ENCODE measurements around the gene PADI3.

Gene PADI3

DNA sequence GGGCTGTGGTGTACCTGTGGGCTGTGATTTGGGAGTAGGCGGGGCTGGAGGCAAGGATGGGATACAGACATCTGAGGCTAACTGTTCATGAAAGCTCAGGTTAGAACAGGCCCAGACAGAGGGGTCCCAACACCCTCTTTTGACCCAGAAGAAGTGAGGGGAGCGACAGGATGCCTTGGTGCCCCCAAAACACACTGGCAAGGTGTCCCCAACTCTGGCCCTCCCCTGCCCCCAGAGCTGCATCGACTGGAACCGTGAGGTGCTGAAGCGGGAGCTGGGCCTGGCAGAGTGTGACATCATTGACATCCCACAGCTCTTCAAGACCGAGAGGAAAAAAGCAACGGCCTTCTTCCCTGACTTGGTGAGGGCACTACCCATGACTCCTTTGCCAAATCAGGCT lies 31.5 kb downstream of the PADI3 start:
- H3K9ac ChIP-seq (ENCODE audit: low read depth in 1 of 2, low read length in 2 of 2): no peak overlapping the region
- H3K4me3 ChIP-seq (ENCODE audit: low read length in 2 of 2): no peak overlapping the region
- peaks cover 2 to 4% of the 10 kb centered on the region in 2 donors for H3K27me3 ChIP-seq (ENCODE audit: control insufficient read depth in 2 of 2, insufficient read depth in 2 of 2, low read length in 2 of 2)
- H3K27ac ChIP-seq (ENCODE audit: low read depth in 2 of 2, low read length in 2 of 2): no peak overlapping the region
- no peaks in the 10 kb centered on the region for H3K4me1 ChIP-seq (ENCODE audit: control insufficient read depth in 2 of 2, insufficient read depth in 2 of 2, low read length in 2 of 2)
- H3K36me3 ChIP-seq (ENCODE audit: control insufficient read depth in 2 of 2, insufficient read depth in 2 of 2, low read length in 2 of 2): no peaks in the 10 kb centered on the region
- H3K9me3 ChIP-seq (ENCODE audit: control insufficient read depth in 2 of 2, low read length in 2 of 2): no peaks in the 10 kb centered on the region

DNA sequence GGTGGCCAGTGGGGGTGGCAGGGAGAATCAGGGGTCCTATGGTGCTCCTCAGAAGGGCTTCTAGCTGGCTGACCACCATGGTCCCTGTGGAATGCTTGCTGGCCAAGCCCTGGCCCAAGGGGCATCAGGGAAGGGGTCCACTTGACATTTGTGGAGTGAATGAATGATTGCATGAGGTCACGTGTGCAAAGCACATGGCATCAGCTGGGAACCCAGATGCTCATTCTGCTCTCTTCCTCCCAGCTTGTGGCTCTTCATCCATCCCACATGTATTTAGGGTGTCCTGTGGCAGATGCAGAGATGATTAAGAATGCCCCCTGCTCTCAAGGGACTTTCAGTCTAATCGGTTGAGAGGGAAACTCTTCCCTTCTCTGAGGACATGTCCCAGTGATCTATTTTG lies 32.0 kb downstream of the PADI3 start:
- Histone ChIP-seq H3K9me3 (ENCODE audit: control insufficient read depth in 2 of 2, low read length in 2 of 2) (no peaks in the 10 kb centered on the region), H3K27me3 (ENCODE audit: control insufficient read depth in 2 of 2, insufficient read depth in 2 of 2, low read length in 2 of 2) (peaks cover 2 to 4% of the 10 kb centered on the region in 2 donors)

DNA sequence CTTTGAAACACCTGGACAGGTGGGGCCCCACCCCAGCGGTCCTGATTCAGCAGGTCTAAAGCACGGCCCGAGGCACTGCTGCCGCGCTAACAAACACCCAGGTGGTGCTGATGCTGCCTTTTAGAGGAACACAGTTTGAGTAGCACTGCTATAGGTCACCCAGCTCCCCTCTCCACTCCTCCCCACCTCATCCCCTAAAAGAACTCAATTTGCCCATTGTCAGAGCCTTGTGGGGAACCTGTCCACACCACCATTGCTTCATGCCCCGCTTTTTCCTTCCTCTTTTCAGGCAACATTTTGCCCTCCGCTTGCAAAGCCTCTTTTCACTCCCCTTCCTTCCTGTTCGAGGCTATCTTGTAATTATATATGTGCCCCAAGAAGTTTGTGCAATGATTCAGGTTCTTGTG lies 32.9 kb downstream of the PADI3 start:
- no peak overlapping the region for H3K4me3 ChIP-seq (ENCODE audit: low read length in 2 of 2)
- H3K27me3 ChIP-seq (ENCODE audit: control insufficient read depth in 2 of 2, insufficient read depth in 2 of 2, low read length in 2 of 2): peaks cover 0 to 4% of the 10 kb centered on the region in 2 donors
- H3K9ac ChIP-seq (ENCODE audit: low read depth in 1 of 2, low read length in 2 of 2): no peak overlapping the region
- no peaks in the 10 kb centered on the region for H3K36me3 ChIP-seq (ENCODE audit: control insufficient read depth in 2 of 2, insufficient read depth in 2 of 2, low read length in 2 of 2)
- no peaks in the 10 kb centered on the region for H3K9me3 ChIP-seq (ENCODE audit: control insufficient read depth in 2 of 2, low read length in 2 of 2)
- H3K4me1 ChIP-seq (ENCODE audit: control insufficient read depth in 2 of 2, insufficient read depth in 2 of 2, low read length in 2 of 2): no peaks in the 10 kb centered on the region
- H3K27ac ChIP-seq (ENCODE audit: low read depth in 2 of 2, low read length in 2 of 2): no peak overlapping the region

More for the DNA sequence above, 32.0 kb downstream of the PADI3 start:
- Histone ChIP-seq H3K4me3 (ENCODE audit: low read length in 2 of 2) (no peak overlapping the region), H3K9ac (ENCODE audit: low read depth in 1 of 2, low read length in 2 of 2) (no peak overlapping the region), H3K27ac (ENCODE audit: low read depth in 2 of 2, low read length in 2 of 2) (no peak overlapping the region), H3K36me3 (ENCODE audit: control insufficient read depth in 2 of 2, insufficient read depth in 2 of 2, low read length in 2 of 2) (no peaks in the 10 kb centered on the region), H3K4me1 (ENCODE audit: control insufficient read depth in 2 of 2, insufficient read depth in 2 of 2, low read length in 2 of 2) (no peaks in the 10 kb centered on the region)

DNA sequence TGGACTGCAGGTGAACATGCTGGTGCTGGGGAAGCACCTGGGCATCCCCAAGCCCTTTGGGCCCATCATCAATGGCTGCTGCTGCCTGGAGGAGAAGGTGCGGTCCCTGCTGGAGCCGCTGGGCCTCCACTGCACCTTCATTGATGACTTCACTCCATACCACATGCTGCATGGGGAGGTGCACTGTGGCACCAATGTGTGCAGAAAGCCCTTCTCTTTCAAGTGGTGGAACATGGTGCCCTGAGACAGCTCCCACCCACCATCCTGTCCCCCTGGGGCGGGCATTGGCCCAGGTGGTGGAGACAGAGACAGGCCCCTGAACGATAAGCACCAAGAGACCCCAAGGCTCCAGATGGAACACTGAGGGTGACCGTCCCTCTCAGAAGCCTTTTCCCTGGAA lies 33.9 kb downstream of the PADI3 start:
- no peak overlapping the region for H3K4me3 ChIP-seq (ENCODE audit: low read length in 2 of 2)
- no peaks in the 10 kb centered on the region for H3K36me3 ChIP-seq (ENCODE audit: control insufficient read depth in 2 of 2, insufficient read depth in 2 of 2, low read length in 2 of 2)

DNA sequence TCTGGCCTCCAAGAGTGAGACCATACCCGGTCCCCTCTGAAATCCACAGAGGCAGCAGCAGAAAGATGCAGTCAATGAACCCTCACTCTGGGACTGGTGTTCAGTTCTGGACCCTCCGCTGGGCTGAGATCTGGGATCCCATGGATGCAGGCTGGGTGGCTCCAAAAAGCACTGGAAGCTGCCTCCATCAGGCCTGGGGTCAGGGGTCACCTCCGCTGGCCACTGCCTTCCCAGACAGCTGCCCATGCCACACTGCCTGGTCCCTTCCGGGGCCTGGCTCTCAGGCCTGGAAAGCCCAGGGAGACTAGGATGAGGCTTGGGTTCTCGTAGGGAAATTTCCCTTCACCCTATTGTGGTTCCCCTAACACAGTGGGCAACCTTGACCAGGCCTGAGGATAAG lies 37.7 kb downstream of the PADI3 start:
- Histone ChIP-seq H3K27me3 (ENCODE audit: control insufficient read depth in 2 of 2, insufficient read depth in 2 of 2, low read length in 2 of 2) (peaks cover 0 to 6% of the 10 kb centered on the region in 2 donors), H3K4me3 (ENCODE audit: low read length in 2 of 2) (no peak overlapping the region), H3K27ac (ENCODE audit: low read depth in 2 of 2, low read length in 2 of 2) (no peak overlapping the region), H3K9me3 (ENCODE audit: control insufficient read depth in 2 of 2, low read length in 2 of 2) (no peaks in the 10 kb centered on the region), H3K9ac (ENCODE audit: low read depth in 1 of 2, low read length in 2 of 2) (no peak overlapping the region), H3K4me1 (ENCODE audit: control insufficient read depth in 2 of 2, insufficient read depth in 2 of 2, low read length in 2 of 2) (no peaks in the 10 kb centered on the region), H3K36me3 (ENCODE audit: control insufficient read depth in 2 of 2, insufficient read depth in 2 of 2, low read length in 2 of 2) (no peaks in the 10 kb centered on the region)

More for the DNA sequence above, 33.9 kb downstream of the PADI3 start:
- Histone ChIP-seq H3K27ac (ENCODE audit: low read depth in 2 of 2, low read length in 2 of 2) (no peak overlapping the region), H3K4me1 (ENCODE audit: control insufficient read depth in 2 of 2, insufficient read depth in 2 of 2, low read length in 2 of 2) (no peaks in the 10 kb centered on the region), H3K9ac (ENCODE audit: low read depth in 1 of 2, low read length in 2 of 2) (no peak overlapping the region), H3K27me3 (ENCODE audit: control insufficient read depth in 2 of 2, insufficient read depth in 2 of 2, low read length in 2 of 2) (peaks cover 0 to 4% of the 10 kb centered on the region in 2 donors), H3K9me3 (ENCODE audit: control insufficient read depth in 2 of 2, low read length in 2 of 2) (no peaks in the 10 kb centered on the region)

DNA sequence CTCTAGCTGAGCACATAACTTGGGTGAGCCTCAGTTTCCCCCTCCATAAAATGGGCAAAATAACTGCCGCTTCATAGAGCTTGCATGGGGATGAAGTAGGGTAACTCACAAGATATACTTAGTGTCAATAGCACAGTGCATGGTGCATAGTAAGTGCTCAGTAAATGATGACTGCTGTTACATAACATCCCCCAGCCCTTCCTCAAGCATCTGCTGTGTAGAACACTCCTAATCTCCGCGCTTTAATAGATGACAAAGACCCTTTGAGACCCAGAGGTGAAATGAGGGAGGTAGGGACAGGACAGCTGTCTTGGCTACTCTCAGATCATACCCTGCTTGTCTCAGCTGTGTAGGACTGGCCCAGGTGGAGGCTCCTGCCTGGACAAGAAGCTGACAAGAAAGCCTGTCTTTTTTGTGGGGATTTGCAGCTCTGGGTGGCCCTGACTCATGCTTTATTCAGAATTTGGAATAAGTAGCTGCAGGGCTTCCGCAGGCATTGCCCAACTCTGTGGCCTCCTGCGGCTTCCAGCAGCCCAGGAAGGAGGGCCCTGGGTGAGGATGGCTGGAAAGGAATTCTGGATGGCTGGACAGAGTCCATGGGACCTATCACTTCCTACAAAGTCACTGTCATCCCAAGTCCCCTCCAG lies 38.4 kb downstream of the PADI3 start:
- Histone ChIP-seq H3K4me1 (ENCODE audit: control insufficient read depth in 2 of 2, insufficient read depth in 2 of 2, low read length in 2 of 2) (no peaks in the 10 kb centered on the region), H3K27ac (ENCODE audit: low read depth in 2 of 2, low read length in 2 of 2) (no peak overlapping the region), H3K36me3 (ENCODE audit: control insufficient read depth in 2 of 2, insufficient read depth in 2 of 2, low read length in 2 of 2) (no peaks in the 10 kb centered on the region), H3K9me3 (ENCODE audit: control insufficient read depth in 2 of 2, low read length in 2 of 2) (no peaks in the 10 kb centered on the region), H3K9ac (ENCODE audit: low read depth in 1 of 2, low read length in 2 of 2) (no peak overlapping the region), H3K4me3 (ENCODE audit: low read length in 2 of 2) (no peak overlapping the region), H3K27me3 (ENCODE audit: control insufficient read depth in 2 of 2, insufficient read depth in 2 of 2, low read length in 2 of 2) (peaks cover 0 to 6% of the 10 kb centered on the region in 2 donors)

DNA sequence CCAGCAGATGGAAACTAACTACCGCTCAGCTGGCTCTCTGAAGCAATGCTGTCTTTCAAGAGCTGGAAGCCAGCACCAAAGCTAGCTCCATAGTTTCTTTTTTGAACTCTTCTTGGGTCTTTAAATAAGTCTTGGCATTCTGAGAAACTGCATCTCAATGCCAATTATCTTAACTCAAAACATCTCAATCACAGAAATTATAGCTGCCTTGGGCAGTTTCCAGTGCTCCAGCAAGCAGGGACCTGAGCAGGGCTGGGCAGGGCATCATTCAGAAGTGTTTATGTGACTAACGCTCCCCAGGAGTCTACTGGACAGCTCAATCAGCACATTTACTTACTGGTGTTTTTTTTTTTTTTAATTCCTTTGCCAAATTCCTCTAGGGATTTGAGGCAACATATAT lies 40.8 kb downstream of the PADI3 start:
- Histone ChIP-seq H3K9me3 (ENCODE audit: control insufficient read depth in 2 of 2, low read length in 2 of 2) (no peaks in the 10 kb centered on the region), H3K27ac (ENCODE audit: low read depth in 2 of 2, low read length in 2 of 2) (no peak overlapping the region), H3K4me3 (ENCODE audit: low read length in 2 of 2) (no peak overlapping the region), H3K27me3 (ENCODE audit: control insufficient read depth in 2 of 2, insufficient read depth in 2 of 2, low read length in 2 of 2) (peaks cover 4 to 6% of the 10 kb centered on the region in 2 donors), H3K9ac (ENCODE audit: low read depth in 1 of 2, low read length in 2 of 2) (no peak overlapping the region), H3K4me1 (ENCODE audit: control insufficient read depth in 2 of 2, insufficient read depth in 2 of 2, low read length in 2 of 2) (no peaks in the 10 kb centered on the region), H3K36me3 (ENCODE audit: control insufficient read depth in 2 of 2, insufficient read depth in 2 of 2, low read length in 2 of 2) (no peaks in the 10 kb centered on the region)

DNA sequence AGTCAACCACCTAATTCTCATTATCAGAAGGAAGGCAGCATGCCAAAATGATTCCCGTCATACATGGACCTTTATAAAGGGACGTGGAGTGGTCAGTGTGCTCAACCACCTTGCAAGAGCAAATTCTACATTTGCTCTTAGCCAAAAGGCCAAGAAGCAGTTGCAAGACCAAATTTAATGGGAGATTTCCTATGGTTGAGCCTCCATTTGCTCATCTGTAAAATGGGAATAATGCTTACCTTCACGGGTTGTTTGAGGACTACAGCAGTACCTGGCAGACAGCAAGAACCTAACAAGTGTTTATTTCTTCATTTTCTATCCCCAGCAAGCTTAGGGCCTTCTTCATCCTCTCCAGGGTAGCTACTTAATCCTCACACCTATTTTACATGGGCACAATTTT lies 41.7 kb downstream of the PADI3 start:
- Histone ChIP-seq H3K9me3 (ENCODE audit: control insufficient read depth in 2 of 2, low read length in 2 of 2) (no peaks in the 10 kb centered on the region), H3K27me3 (ENCODE audit: control insufficient read depth in 2 of 2, insufficient read depth in 2 of 2, low read length in 2 of 2) (peaks cover 4 to 6% of the 10 kb centered on the region in 2 donors), H3K4me3 (ENCODE audit: low read length in 2 of 2) (no peak overlapping the region), H3K27ac (ENCODE audit: low read depth in 2 of 2, low read length in 2 of 2) (no peak overlapping the region), H3K36me3 (ENCODE audit: control insufficient read depth in 2 of 2, insufficient read depth in 2 of 2, low read length in 2 of 2) (no peaks in the 10 kb centered on the region), H3K4me1 (ENCODE audit: control insufficient read depth in 2 of 2, insufficient read depth in 2 of 2, low read length in 2 of 2) (no peaks in the 10 kb centered on the region), H3K9ac (ENCODE audit: low read depth in 1 of 2, low read length in 2 of 2) (no peak overlapping the region)

DNA sequence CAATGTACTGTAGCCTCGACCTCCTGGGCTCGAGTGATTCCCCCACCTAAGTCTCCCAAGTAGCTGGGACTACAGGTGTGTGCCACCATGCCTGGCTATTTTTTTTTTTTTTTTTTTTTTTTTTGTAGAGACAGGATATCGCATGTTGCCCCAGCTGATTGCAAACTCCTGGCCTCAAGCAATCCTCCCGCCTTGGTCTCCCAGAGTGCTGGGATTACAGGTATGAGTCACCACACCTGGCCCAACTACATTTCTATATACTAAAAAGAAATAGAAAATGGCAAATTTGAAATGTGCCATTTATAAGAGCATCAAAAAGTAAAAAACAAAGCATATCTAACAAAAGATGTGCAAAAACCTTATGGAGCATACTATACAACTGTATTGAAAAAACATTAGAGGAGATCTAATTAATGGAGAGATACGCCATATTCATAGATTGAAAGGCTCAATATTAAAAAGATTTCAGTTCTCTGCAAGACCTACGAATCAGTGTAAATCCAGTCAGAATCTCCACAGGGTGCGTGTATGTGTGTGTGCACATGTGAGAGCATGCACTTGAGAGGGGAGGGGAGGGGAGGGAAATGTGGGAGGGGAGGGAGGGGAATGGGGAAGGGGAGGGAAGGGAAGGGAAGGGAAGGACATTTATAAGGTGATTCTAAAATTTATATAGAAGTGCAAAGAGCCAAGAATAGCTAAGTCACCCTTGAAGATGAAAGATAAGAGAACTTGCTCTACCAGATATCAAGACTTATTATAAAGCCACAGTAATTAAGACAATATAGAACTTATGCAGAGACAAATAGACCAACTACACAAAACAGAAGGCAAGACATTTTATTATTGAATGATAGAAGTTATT lies 43.6 kb downstream of the PADI3 start:
- peaks cover 4 to 6% of the 10 kb centered on the region in 2 donors for H3K27me3 ChIP-seq (ENCODE audit: control insufficient read depth in 2 of 2, insufficient read depth in 2 of 2, low read length in 2 of 2)
- H3K27ac ChIP-seq (ENCODE audit: low read depth in 2 of 2, low read length in 2 of 2): no peak overlapping the region
- H3K36me3 ChIP-seq (ENCODE audit: control insufficient read depth in 2 of 2, insufficient read depth in 2 of 2, low read length in 2 of 2): no peaks in the 10 kb centered on the region
- no peak overlapping the region for H3K9ac ChIP-seq (ENCODE audit: low read depth in 1 of 2, low read length in 2 of 2)
- no peaks in the 10 kb centered on the region for H3K4me1 ChIP-seq (ENCODE audit: control insufficient read depth in 2 of 2, insufficient read depth in 2 of 2, low read length in 2 of 2)
- H3K4me3 ChIP-seq (ENCODE audit: low read length in 2 of 2): no peak overlapping the region
- no peaks in the 10 kb centered on the region for H3K9me3 ChIP-seq (ENCODE audit: control insufficient read depth in 2 of 2, low read length in 2 of 2)

DNA sequence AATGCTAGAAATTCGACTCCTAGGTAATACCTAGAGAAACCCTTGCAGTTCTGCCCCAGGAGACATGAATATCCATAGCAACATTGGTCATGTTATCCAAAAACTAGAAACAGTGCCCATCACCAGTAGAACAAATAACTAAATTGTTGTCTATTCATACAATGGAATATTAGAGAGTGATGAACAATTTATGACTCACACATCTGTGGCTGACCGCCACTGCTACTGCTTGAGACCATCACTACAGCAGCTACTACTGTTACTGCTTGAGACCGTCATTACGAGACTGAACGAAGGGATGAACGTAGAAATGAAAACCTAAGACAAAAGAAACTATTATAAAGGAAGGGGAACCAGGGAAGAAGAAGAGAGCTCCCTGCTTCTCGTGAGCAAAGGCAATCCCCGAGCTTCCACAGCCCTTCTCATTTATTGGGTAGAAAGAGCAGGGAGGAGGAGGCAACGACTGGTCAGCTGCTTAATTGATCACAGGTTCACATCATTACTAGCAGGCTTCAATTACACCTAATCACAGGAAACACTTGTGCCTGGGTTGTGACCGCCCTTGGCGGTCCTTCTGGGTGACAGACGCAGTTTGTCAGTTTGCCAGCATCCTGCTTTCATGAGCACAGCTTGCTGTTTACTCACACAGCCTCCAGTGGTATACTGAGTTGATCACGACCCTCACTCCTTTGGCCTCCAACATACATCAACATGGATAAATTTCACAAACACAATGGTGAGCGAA lies 45.0 kb downstream of the PADI3 start:
- Histone ChIP-seq H3K9me3 (ENCODE audit: control insufficient read depth in 2 of 2, low read length in 2 of 2) (no peaks in the 10 kb centered on the region), H3K4me1 (ENCODE audit: control insufficient read depth in 2 of 2, insufficient read depth in 2 of 2, low read length in 2 of 2) (no peaks in the 10 kb centered on the region), H3K9ac (ENCODE audit: low read depth in 1 of 2, low read length in 2 of 2) (no peak overlapping the region), H3K36me3 (ENCODE audit: control insufficient read depth in 2 of 2, insufficient read depth in 2 of 2, low read length in 2 of 2) (no peaks in the 10 kb centered on the region), H3K27ac (ENCODE audit: low read depth in 2 of 2, low read length in 2 of 2) (no peak overlapping the region), H3K27me3 (ENCODE audit: control insufficient read depth in 2 of 2, insufficient read depth in 2 of 2, low read length in 2 of 2) (peaks cover 4 to 6% of the 10 kb centered on the region in 2 donors), H3K4me3 (ENCODE audit: low read length in 2 of 2) (no peak overlapping the region)

All from mucosa of rectum (tissue), 2 donors.